H9 (cell line): ENCODE measurements around the gene WNK3. TPM values are rescaled to one million over a fixed set of nuclear protein-coding genes. Genes with fewer than 3 reads are reported as not detected.

Experiments
- DNase-seq: peaks from one replicate; pipeline ENCODE4 v3.0.0-alpha.2; 2017
- H2AFZ ChIP-seq: one replicate; pipeline ENCODE4 v1.6.1; 2013; ENCODE audit warnings: mild to moderate bottlenecking, low read length, control low read depth, moderate library complexity
- H2AK5ac ChIP-seq: 2 replicates; pipeline ENCODE4 v1.6.1; 2013; ENCODE audit warnings: low read length, control low read depth, mixed read lengths; ENCODE audit not compliant: insufficient read length
- H2BK120ac ChIP-seq: one replicate; pipeline ENCODE4 v1.6.1; 2013; ENCODE audit warnings: low read depth, mild to moderate bottlenecking, low read length, control low read depth, inconsistent platforms; ENCODE audit not compliant: poor library complexity, severe bottlenecking
- H2BK12ac ChIP-seq: 2 replicates; pipeline ENCODE4 v1.6.1; 2013; ENCODE audit warnings: low read length, control low read depth, mixed read lengths, low read depth; ENCODE audit not compliant: insufficient read length
- H2BK15ac ChIP-seq: 2 replicates; pipeline ENCODE4 v1.6.1; 2013; ENCODE audit warnings: low read depth, low read length, control low read depth
- H2BK20ac ChIP-seq: one replicate; pipeline ENCODE4 v1.6.1; 2013; ENCODE audit warnings: low read depth, mild to moderate bottlenecking, low read length, control low read depth, inconsistent platforms; ENCODE audit not compliant: poor library complexity, severe bottlenecking
- H2BK5ac ChIP-seq: 2 replicates; pipeline ENCODE4 v1.6.1; 2013; ENCODE audit warnings: low read length, control low read depth, mixed read lengths; ENCODE audit not compliant: insufficient read length
- H3K14ac ChIP-seq: 2 replicates; pipeline ENCODE4 v1.6.1; 2013; ENCODE audit warnings: low read length, control low read depth; ENCODE audit not compliant: insufficient read depth
- H3K18ac ChIP-seq: 2 replicates; pipeline ENCODE4 v1.6.1; 2013; ENCODE audit warnings: low read depth, mild to moderate bottlenecking, mixed read lengths, low read length, control low read depth; ENCODE audit not compliant: insufficient read length
- H3K23ac ChIP-seq: 2 replicates; pipeline ENCODE4 v1.6.1; 2013; ENCODE audit warnings: low read length, control low read depth, mixed read lengths, low read depth; ENCODE audit not compliant: insufficient read length
- H3K23me2 ChIP-seq: 2 replicates; pipeline ENCODE4 v1.6.1; 2013; ENCODE audit warnings: low read depth, mild to moderate bottlenecking, mixed read lengths, low read length, control low read depth; ENCODE audit not compliant: insufficient read length, poor library complexity, severe bottlenecking
- H3K27ac ChIP-seq: 2 replicates; pipeline ENCODE4 v1.5.1; 2013; ENCODE audit warnings: low read length, control low read depth, mixed read lengths, low read depth; ENCODE audit not compliant: insufficient read length
- H3K27me3 ChIP-seq: 2 replicates; pipeline ENCODE4 v1.6.1; 2013; ENCODE audit warnings: low read length, control low read depth, inconsistent platforms; ENCODE audit not compliant: insufficient read depth
- H3K4ac ChIP-seq: 2 replicates; pipeline ENCODE4 v1.6.1; 2013; ENCODE audit warnings: low read depth, mild to moderate bottlenecking, control low read depth, inconsistent platforms, low read length, moderate library complexity
- H3K4me1 ChIP-seq: 2 replicates; pipeline ENCODE4 v1.6.1; 2013; ENCODE audit warnings: low read length, control low read depth, inconsistent platforms; ENCODE audit not compliant: insufficient read depth
- H3K4me2 ChIP-seq: 2 replicates; pipeline ENCODE4 v1.6.1; 2013; ENCODE audit warnings: low read length, control low read depth, mixed read lengths; ENCODE audit not compliant: insufficient read length, insufficient read depth
- H3K56ac ChIP-seq: 2 replicates; pipeline ENCODE4 v1.6.1; 2013; ENCODE audit warnings: low read depth, mild to moderate bottlenecking, mixed read lengths, low read length, control low read depth; ENCODE audit not compliant: insufficient read length
- H3K79me1 ChIP-seq: 2 replicates; pipeline ENCODE4 v1.6.1; 2013; ENCODE audit warnings: low read depth, mild to moderate bottlenecking, moderate library complexity, low read length, control low read depth, inconsistent platforms; ENCODE audit not compliant: insufficient read depth, poor library complexity, severe bottlenecking
- H3K79me2 ChIP-seq: 2 replicates; pipeline ENCODE4 v1.6.1; 2013; ENCODE audit warnings: low read length, control low read depth, inconsistent platforms; ENCODE audit not compliant: insufficient read depth
- H3K9ac ChIP-seq: 2 replicates; pipeline ENCODE4 v1.6.1; 2013; ENCODE audit warnings: low read length, control low read depth, mixed read lengths; ENCODE audit not compliant: insufficient read length; ENCODE audit errors: extremely low read depth
- H3K9me3 ChIP-seq: one replicate; pipeline ENCODE4 v1.6.1; 2013; ENCODE audit warnings: low read depth, low read length, inconsistent platforms; ENCODE audit not compliant: control insufficient read depth
- H3T11ph ChIP-seq: one replicate; pipeline ENCODE4 v1.6.1; 2013; ENCODE audit warnings: mild to moderate bottlenecking, low read length, control low read depth, inconsistent platforms
- H4K20me1 ChIP-seq: one replicate; pipeline ENCODE4 v1.6.1; 2013; ENCODE audit not compliant: control insufficient read depth, insufficient read length, insufficient read depth
- H4K5ac ChIP-seq: 2 replicates; pipeline ENCODE4 v1.6.1; 2013; ENCODE audit warnings: low read depth, mild to moderate bottlenecking, mixed read lengths, low read length, control low read depth; ENCODE audit not compliant: insufficient read length
- H4K8ac ChIP-seq: replicated peaks from 2 replicates; pipeline ENCODE4 v1.6.1; 2013; ENCODE audit warnings: low read length, control low read depth, mixed read lengths, low read depth; ENCODE audit not compliant: insufficient read length
- H4K91ac ChIP-seq: 2 replicates; pipeline ENCODE4 v1.6.1; 2013; ENCODE audit warnings: low read depth, mild to moderate bottlenecking, moderate library complexity, mixed read lengths, low read length, control low read depth; ENCODE audit not compliant: insufficient read length
- H3K27ac Mint-ChIP-seq, 3 experiments: 2 replicates in 2 of 3; 3 replicates in 1 of 3; pipeline ENCODE4 v1.8.0; 2020 to 2021; ENCODE audit warnings: mixed read lengths in 3 of 3, mild to moderate bottlenecking in 1 of 3, moderate library complexity in 1 of 3
- H3K27me3 Mint-ChIP-seq: 2 replicates; pipeline ENCODE4 v1.8.0; 2021; ENCODE audit warnings: low read depth, mild to moderate bottlenecking, moderate library complexity, mixed read lengths
- H3K36me3 Mint-ChIP-seq, 3 experiments: 2 replicates in 2 of 3; 3 replicates in 1 of 3; pipeline ENCODE4 v1.8.0; 2020 to 2021; ENCODE audit warnings: low read depth in 3 of 3, mixed read lengths in 3 of 3; ENCODE audit not compliant: insufficient read depth in 1 of 3
- H3K4me1 Mint-ChIP-seq, 2 experiments: 2 replicates each; pipeline ENCODE4 v1.8.0; 2020; ENCODE audit warnings: mixed read lengths in 2 of 2
- H3K4me3 Mint-ChIP-seq, 2 experiments: 2 replicates in 1 of 2; 3 replicates in 1 of 2; pipeline ENCODE4 v1.8.0; 2020 to 2021; ENCODE audit warnings: mild to moderate bottlenecking in 2 of 2, mixed read lengths in 2 of 2, moderate library complexity in 1 of 2
- H3K9me3 Mint-ChIP-seq, 2 experiments: 2 replicates in 1 of 2; 3 replicates in 1 of 2; pipeline ENCODE4 v1.8.0; 2020; ENCODE audit warnings: mild to moderate bottlenecking in 2 of 2, mixed read lengths in 2 of 2, moderate library complexity in 1 of 2
- WGBS: extraction: QIAGEN DNeasy Blood & Tissue Kit; methylation state at CpG from one replicate; pipeline ENCODE4 v1.1.7; 2013; ENCODE audit warnings: missing lambda C conversion rate, low lambda C conversion rate, mixed read lengths; ENCODE audit not compliant: insufficient read length; ENCODE audit errors: extremely low coverage; 5-methylcytosine and 5-hydroxymethylcytosine counted together
- total RNA-seq: library from RNA; stranded (reverse); gene quantifications from 2 replicates; pipeline ENCODE4 v1.2.1, GENCODE V29; 2021
- TF ChIP-seq, protein P1 (sequence below): fragments of 200-600 bp; sonication (generic); conservative IDR thresholded peaks from 3 replicates; pipeline ENCODE4 v1.8.0; 2021; ENCODE audit warnings: antibody characterized with exemption, mild to moderate bottlenecking

WNK3 gene
- total RNA-seq, 1 experiment from 2014 or later = 22.8 TPM

DNA sequence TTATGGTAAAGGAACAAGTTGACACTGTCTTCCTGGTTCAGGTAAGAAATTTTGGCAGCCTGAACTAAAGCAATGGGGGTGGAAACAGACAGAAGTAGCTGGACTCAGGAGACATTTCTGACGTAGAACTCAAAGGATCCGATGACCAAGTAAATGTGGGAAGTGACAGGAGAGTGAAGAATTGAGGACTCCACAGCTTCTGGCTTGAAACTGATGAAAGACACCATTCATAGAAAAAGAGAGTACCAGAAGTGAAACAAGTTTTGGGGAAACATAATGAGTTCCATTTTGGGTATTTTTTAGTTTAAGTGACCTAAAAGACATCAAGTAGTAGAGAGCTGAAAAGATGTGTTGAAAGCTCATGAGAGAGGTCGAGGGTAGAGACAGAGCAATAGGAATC, 180.5 kb downstream of the WNK3 start:
- H2BK20ac ChIP-seq = no peak overlapping the region
- no peak overlapping the region for H4K91ac ChIP-seq
- H3K56ac ChIP-seq = no peak overlapping the region
- H2AFZ ChIP-seq = no peak overlapping the region
- H3K79me1 ChIP-seq = peaks cover 3% of the 10 kb centered on the region
- H4K5ac ChIP-seq = no peak overlapping the region
- Mint-ChIP-seq H3K9me3 (peaks cover 59 to 66% of the 10 kb centered on the region in 2 experiments), H3K27ac (no peak overlapping the region), H3K4me1 (peaks cover 21% of the 10 kb centered on the region in 2 experiments), H3K27me3 (peaks cover 2% of the 10 kb centered on the region; the same call in 1 of the 2 replicates), H3K4me3 (no peak overlapping the region), H3K36me3 (peaks cover 17 to 56% (median 23%) of the 10 kb centered on the region in 3 experiments)
- no peak overlapping the region for H2BK5ac ChIP-seq
- no peak overlapping the region for H3K4ac ChIP-seq
- no peak overlapping the region for H3T11ph ChIP-seq
- peaks cover 26% of the 10 kb centered on the region for H3K9me3 ChIP-seq
- H2BK15ac ChIP-seq = no peak overlapping the region
- no peaks in the 10 kb centered on the region; the same call in 1 of the 2 replicates for H3K4me1 ChIP-seq
- H2BK120ac ChIP-seq = no peak overlapping the region
- H3K27ac ChIP-seq = no peak overlapping the region
- H3K23ac ChIP-seq = no peak overlapping the region
- H3K4me2 ChIP-seq = no peak overlapping the region
- no peak for DNase-seq
- no peak overlapping the region for H2BK12ac ChIP-seq
- H4K20me1 ChIP-seq = no peaks in the 10 kb centered on the region
- no peak overlapping the region for H3K18ac ChIP-seq
- H3K23me2 ChIP-seq = no peaks in the 10 kb centered on the region
- TF ChIP-seq, protein P1, sequence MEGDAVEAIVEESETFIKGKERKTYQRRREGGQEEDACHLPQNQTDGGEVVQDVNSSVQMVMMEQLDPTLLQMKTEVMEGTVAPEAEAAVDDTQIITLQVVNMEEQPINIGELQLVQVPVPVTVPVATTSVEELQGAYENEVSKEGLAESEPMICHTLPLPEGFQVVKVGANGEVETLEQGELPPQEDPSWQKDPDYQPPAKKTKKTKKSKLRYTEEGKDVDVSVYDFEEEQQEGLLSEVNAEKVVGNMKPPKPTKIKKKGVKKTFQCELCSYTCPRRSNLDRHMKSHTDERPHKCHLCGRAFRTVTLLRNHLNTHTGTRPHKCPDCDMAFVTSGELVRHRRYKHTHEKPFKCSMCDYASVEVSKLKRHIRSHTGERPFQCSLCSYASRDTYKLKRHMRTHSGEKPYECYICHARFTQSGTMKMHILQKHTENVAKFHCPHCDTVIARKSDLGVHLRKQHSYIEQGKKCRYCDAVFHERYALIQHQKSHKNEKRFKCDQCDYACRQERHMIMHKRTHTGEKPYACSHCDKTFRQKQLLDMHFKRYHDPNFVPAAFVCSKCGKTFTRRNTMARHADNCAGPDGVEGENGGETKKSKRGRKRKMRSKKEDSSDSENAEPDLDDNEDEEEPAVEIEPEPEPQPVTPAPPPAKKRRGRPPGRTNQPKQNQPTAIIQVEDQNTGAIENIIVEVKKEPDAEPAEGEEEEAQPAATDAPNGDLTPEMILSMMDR = no peak
- no peak overlapping the region for H3K9ac ChIP-seq
- WGBS = no CpG with 5 or more reads among the region's 3 CpGs
- peaks cover 16% of the 10 kb centered on the region; the same call in 1 of the 2 replicates for H3K79me2 ChIP-seq
- H3K14ac ChIP-seq = no peak overlapping the region
- no peak overlapping the region for H4K8ac ChIP-seq
- H2AK5ac ChIP-seq = no peak overlapping the region
- no peaks in the 10 kb centered on the region for H3K27me3 ChIP-seq
